ENCODE data around the gene TRAP1. TPM values are rescaled to one million over a fixed set of nuclear protein-coding genes. Genes with fewer than 3 reads are reported as not detected.

The TRAP1 gene
- total and polyA plus RNA-seq, 7 donors: 98.1 to 162 (median 122) TPM

GRCh38 chr16:3645108-3645503 is 72.2 kb downstream of the TRAP1 start:
- no peak for TF ChIP-seq CTCF (IDR thresholded peaks at IDR 0.05)
- WGBS, 3 donors: 56 to 75% (median 74%) methylated on average over 6 of the region's 6 CpGs
- peak overlapping the region; percentile 72 for H3K27ac ChIP-seq
- intact Hi-C loops (cut with DNase I): no loop called here
- no peaks in the 10 kb centered on the region for H3K9me3 ChIP-seq
- ATAC-seq (no peak), DNase-seq (no peak)
- no peak overlapping the region for H3K4me3 ChIP-seq
- no peaks in the 10 kb centered on the region for H3K27me3 ChIP-seq (ENCODE audit: insufficient read depth in 3 of 3, low read length in 2 of 3)
- peaks cover 15% of the 10 kb centered on the region for H3K4me1 ChIP-seq
- H3K36me3 ChIP-seq (ENCODE audit: insufficient read depth in 1 of 2, low read depth in 1 of 2): peaks cover 0 to 17% of the 10 kb centered on the region in 2 donors

- Histone ChIP-seq H3K4me3 (no peak overlapping the region), H3K27ac (no peak overlapping the region), H3K9me3 (no peaks in the 10 kb centered on the region), H3K4me1 (peaks cover 15% of the 10 kb centered on the region), H3K36me3 (ENCODE audit: insufficient read depth in 1 of 2, low read depth in 1 of 2) (peaks cover 0 to 17% of the 10 kb centered on the region in 2 donors), H3K27me3 (ENCODE audit: insufficient read depth in 3 of 3, low read length in 2 of 3) (no peaks in the 10 kb centered on the region)
- DNase-seq: no peak
- intact Hi-C loops (cut with DNase I): no loop called here
- no peak for ATAC-seq
- 82 to 88% (median 86%) methylated on average over 14 of the region's 14 CpGs for WGBS, 3 donors
- no peak for TF ChIP-seq CTCF (IDR thresholded peaks at IDR 0.05)
Observed at GRCh38 chr16:3643095-3643730, 74.1 kb downstream of the TRAP1 start.

- Histone ChIP-seq H3K4me1 (peaks cover 15% of the 10 kb centered on the region), H3K27me3 (ENCODE audit: insufficient read depth in 3 of 3, low read length in 2 of 3) (no peaks in the 10 kb centered on the region), H3K4me3 (no peak overlapping the region), H3K9me3 (no peaks in the 10 kb centered on the region), H3K27ac (no peak overlapping the region), H3K36me3 (ENCODE audit: insufficient read depth in 1 of 2, low read depth in 1 of 2) (peaks cover 0 to 17% of the 10 kb centered on the region in 2 donors)
- ATAC-seq: no peak
- no peak for TF ChIP-seq CTCF (IDR thresholded peaks at IDR 0.05)
- DNase-seq: peak in 1 of 2 donors; percentile 22
- intact Hi-C loops (cut with DNase I): no loop called here
- 69 to 71% (median 70%) methylated on average over 20 to 21 of the region's 21 CpGs for WGBS, 3 donors
Observed at GRCh38 chr16:3642397-3643094, 74.8 kb downstream of the TRAP1 start.

GRCh38 chr16:3641801-3642396 is 75.4 kb downstream of the TRAP1 start:
- 92 to 97% (median 94%) methylated on average over 8 to 9 of the region's 9 CpGs for WGBS, 3 donors
- Histone ChIP-seq H3K9me3 (no peaks in the 10 kb centered on the region), H3K27ac (no peak overlapping the region), H3K4me3 (no peak overlapping the region), H3K4me1 (peaks cover 14% of the 10 kb centered on the region), H3K27me3 (ENCODE audit: insufficient read depth in 3 of 3, low read length in 2 of 3) (no peaks in the 10 kb centered on the region), H3K36me3 (ENCODE audit: insufficient read depth in 1 of 2, low read depth in 1 of 2) (peaks cover 0 to 17% of the 10 kb centered on the region in 2 donors)
- no peak for DNase-seq
- ATAC-seq: no peak
- intact Hi-C loops (cut with DNase I): no loop called here
- TF ChIP-seq CTCF (IDR thresholded peaks at IDR 0.05): no peak
